HepG2 (cell line): Measurements from ENCODE around the gene STIP1. TPM values are rescaled to one million over a fixed set of nuclear protein-coding genes. Genes with fewer than 3 reads are reported as not detected.

Experiments
- CERS6 ChIP-seq: sonication (generic); formaldehyde crosslinking; IDR thresholded peaks from 2 replicates; pipeline ENCODE4 v1.5.0; 2020; ENCODE audit warnings: missing genetic modification reagents
- DDIT3 ChIP-seq: sonication (generic); formaldehyde crosslinking; IDR thresholded peaks from 2 replicates; pipeline ENCODE4 v1.4.0; 2020; ENCODE audit warnings: mild to moderate bottlenecking, missing genetic modification reagents
- DPF2 ChIP-seq: sonication (generic); formaldehyde crosslinking; IDR thresholded peaks from 2 replicates; pipeline ENCODE4 v1.4.0; 2020; ENCODE audit warnings: mild to moderate bottlenecking, low read depth, missing genetic modification reagents, borderline replicate concordance
- IKZF5 ChIP-seq: IDR thresholded peaks from 2 replicates; pipeline ENCODE4 v1.6.1; 2018; ENCODE audit warnings: missing genetic modification reagents, mild to moderate bottlenecking, missing compliant biosample characterization
- LCORL ChIP-seq, 2 experiments: fragments of 450-650 bp in 1 of 2; sonication (generic) in 1 of 2; formaldehyde crosslinking in 1 of 2; IDR thresholded peaks; 2 replicates each; pipeline versions ENCODE4 v1.5.0 to v1.6.1; 2017 to 2020; ENCODE audit warnings: antibody characterized with exemption in 1 of 2, missing genetic modification reagents in 1 of 2
- MAFF ChIP-seq: IDR thresholded peaks from 2 replicates; pipeline ENCODE4 v1.6.1; 2011; ENCODE audit warnings: low read depth, low read length, improper control_type of control experiment
- NFE2L2 ChIP-seq: fragments of 150-350 bp; IDR thresholded peaks from 2 replicates; pipeline ENCODE4 v1.6.1; 2014; ENCODE audit warnings: low read length
- SP1 ChIP-seq, 2 experiments: fragments of 450-650 bp in 1 of 2; sonication (generic) in 1 of 2; formaldehyde crosslinking in 1 of 2; IDR thresholded peaks; 2 replicates each; pipeline versions ENCODE4 v1.4.0 to v1.6.1; 2016 to 2020; ENCODE audit warnings: missing genetic modification reagents in 1 of 2
- TFE3 ChIP-seq: IDR thresholded peaks from 2 replicates; pipeline ENCODE4 v1.6.1; 2016
- THRA ChIP-seq: sonication (generic); formaldehyde crosslinking; IDR thresholded peaks from 2 replicates; pipeline ENCODE4 v1.4.0; 2020; ENCODE audit warnings: missing genetic modification reagents, borderline replicate concordance
- ZBTB40 ChIP-seq, 2 experiments: fragments of 450-650 bp in 1 of 2; sonication (generic) in 1 of 2; formaldehyde crosslinking in 1 of 2; IDR thresholded peaks; 2 replicates each; pipeline versions ENCODE4 v1.6.1 to v1.8.0; 2016 to 2022; ENCODE audit warnings: antibody characterized with exemption in 1 of 2, mild to moderate bottlenecking in 1 of 2, missing genetic modification reagents in 1 of 2
- ZNF30 ChIP-seq: sonication (generic); formaldehyde crosslinking; IDR thresholded peaks from 2 replicates; pipeline ENCODE4 v1.5.0; 2020; ENCODE audit warnings: mild to moderate bottlenecking, missing genetic modification reagents
- polyA plus RNA-seq, 8 experiments: library from polyadenylated mRNA; depleted of rRNA in 3 of 8; stranded (reverse) in 7 of 8; unstranded in 1 of 8; fragments of >200 nt; fragmentation: Illumina TruSeq in 4 of 8; extraction: Trizol in 4 of 8; gene quantifications; 2 replicates each; pipeline versions ENCODE4 v1.2.1 to v1.2.3, GENCODE V29; 2011 to 2016; ENCODE audit warnings: low read depth in 4 of 8, missing spikeins in 1 of 8, mixed read lengths in 1 of 8; ENCODE audit not compliant: insufficient read depth in 1 of 8
- total RNA-seq, 5 experiments: library from RNA; depleted of rRNA; stranded (reverse); fragments of >200 nt; fragmentation: Illumina TruSeq; extraction: Trizol; gene quantifications; 2 replicates each; pipeline ENCODE4 v1.2.3, GENCODE V29; 2016; ENCODE audit warnings: low read depth in 1 of 5

Gene STIP1
- total and polyA plus RNA-seq, 2 of the 13 experiments (the other 11 are each of a cell fraction or from before 2014, with no cell fraction given), result 81.1 to 217 TPM

GRCh38 chr11:64164392-64165312 is 21.3 kb upstream of the STIP1 start (continued):
- TF ChIP-seq CERS6, result no peak
- no peak for TF ChIP-seq NFE2L2
- 0 out of 2 replicates have a peak, but pooled peaks have one; percentile 13 for TF ChIP-seq TFE3 (CRISPR knock-in tag)
- TF ChIP-seq SP1 (IDR thresholded peaks at IDR 0.05), result no peak
- TF ChIP-seq SP1 (CRISPR knock-in tag; IDR thresholded peaks at IDR 0.05), result no peak
- no peak for TF ChIP-seq LCORL (IDR thresholded peaks at IDR 0.05)
- peak; percentile 17; the same call in 1 of the 2 replicates for TF ChIP-seq LCORL (CRISPR knock-in tag; IDR thresholded peaks at IDR 0.05)
- no peak for TF ChIP-seq ZNF30 (CRISPR knock-in tag)
- no peak for TF ChIP-seq DDIT3 (CRISPR knock-in tag)
- TF ChIP-seq MAFF, result no peak
- TF ChIP-seq DPF2 (CRISPR knock-in tag), result no peak
- TF ChIP-seq ZBTB40 (IDR thresholded peaks at IDR 0.05), result no peak
- TF ChIP-seq ZBTB40 (CRISPR knock-in tag; IDR thresholded peaks at IDR 0.05), result no peak
- no peak for TF ChIP-seq THRA
- no peak for TF ChIP-seq IKZF5 (CRISPR knock-in tag)
